Activated CD4-positive, alpha-beta T cell treated with anti-CD3 and anti-CD28 coated beads, Interleukin-2, amount 50 U/mL, for 4 hours (primary cell): ENCODE results near the gene MICALL1.

Source experiments
- DNase-seq, 2 experiments: peaks; one replicate each; pipeline ENCODE4 v3.0.0-alpha.2; 2020

Gene MICALL1, protein sequence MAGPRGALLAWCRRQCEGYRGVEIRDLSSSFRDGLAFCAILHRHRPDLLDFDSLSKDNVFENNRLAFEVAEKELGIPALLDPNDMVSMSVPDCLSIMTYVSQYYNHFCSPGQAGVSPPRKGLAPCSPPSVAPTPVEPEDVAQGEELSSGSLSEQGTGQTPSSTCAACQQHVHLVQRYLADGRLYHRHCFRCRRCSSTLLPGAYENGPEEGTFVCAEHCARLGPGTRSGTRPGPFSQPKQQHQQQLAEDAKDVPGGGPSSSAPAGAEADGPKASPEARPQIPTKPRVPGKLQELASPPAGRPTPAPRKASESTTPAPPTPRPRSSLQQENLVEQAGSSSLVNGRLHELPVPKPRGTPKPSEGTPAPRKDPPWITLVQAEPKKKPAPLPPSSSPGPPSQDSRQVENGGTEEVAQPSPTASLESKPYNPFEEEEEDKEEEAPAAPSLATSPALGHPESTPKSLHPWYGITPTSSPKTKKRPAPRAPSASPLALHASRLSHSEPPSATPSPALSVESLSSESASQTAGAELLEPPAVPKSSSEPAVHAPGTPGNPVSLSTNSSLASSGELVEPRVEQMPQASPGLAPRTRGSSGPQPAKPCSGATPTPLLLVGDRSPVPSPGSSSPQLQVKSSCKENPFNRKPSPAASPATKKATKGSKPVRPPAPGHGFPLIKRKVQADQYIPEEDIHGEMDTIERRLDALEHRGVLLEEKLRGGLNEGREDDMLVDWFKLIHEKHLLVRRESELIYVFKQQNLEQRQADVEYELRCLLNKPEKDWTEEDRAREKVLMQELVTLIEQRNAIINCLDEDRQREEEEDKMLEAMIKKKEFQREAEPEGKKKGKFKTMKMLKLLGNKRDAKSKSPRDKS

GRCh38 chr22:37905534-37906363 is at the start of gene MICALL1:
TSS of gene MICALL1 (plus strand) at chr22:37906297. CDS start at chr22:37906423, 126 bp downstream.
- DNase-seq, result peak; percentile 35 to 39

DNA sequence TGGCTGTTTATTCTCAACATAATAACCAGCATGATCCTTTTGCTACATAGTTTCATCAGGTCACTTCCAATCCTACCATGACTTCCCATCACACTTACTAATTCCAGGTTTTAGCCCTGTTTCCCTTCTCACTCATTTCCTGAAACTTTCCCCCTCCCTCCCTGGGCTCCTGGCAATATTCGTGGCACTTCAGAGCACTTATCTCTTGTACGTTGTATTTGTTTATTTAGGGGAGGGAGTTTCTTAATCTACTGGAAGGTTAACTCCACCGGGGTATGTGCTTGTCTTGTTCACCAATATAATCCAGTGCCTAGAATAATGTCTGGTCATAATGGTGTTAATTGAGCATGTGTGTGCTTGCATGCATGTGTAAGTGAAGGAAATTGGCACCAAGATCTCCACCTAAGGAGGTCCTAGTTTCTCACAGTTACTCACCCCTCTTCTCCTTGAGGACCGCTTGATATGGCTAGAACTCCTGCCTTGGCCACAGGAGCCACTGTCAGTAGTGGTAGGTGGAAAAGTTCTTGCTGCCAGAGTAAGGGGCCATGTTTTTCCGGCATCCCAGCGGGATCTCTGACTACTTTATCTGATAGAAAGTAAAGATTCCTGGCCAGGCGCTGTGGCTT is 45.2 kb upstream of the MICALL1 start:
- DNase-seq, result no peak

- no peak for DNase-seq
Observed at GRCh38 chr22:37862570-37863325, 43.3 kb upstream of the MICALL1 start.

DNA sequence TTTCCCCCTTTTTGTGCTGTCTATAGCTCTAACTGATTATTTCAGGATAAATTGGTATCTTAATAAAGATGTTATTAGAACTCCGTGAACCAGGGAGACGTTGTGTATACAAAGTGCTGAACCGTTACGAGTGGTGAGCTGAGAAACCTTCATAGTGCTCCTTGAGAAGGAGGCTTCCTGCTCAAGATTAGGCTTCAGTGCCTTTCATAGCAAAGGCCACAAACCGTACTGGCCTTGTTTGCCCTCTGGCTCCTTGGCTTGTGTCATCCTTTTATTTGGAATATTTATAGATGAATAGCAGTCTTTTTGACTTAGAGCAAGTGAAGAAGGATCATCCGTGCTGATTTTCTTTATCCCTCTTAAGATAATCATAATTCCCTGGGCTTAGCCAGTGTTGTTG is 40.6 kb upstream of the MICALL1 start:
- no peak for DNase-seq

DNA sequence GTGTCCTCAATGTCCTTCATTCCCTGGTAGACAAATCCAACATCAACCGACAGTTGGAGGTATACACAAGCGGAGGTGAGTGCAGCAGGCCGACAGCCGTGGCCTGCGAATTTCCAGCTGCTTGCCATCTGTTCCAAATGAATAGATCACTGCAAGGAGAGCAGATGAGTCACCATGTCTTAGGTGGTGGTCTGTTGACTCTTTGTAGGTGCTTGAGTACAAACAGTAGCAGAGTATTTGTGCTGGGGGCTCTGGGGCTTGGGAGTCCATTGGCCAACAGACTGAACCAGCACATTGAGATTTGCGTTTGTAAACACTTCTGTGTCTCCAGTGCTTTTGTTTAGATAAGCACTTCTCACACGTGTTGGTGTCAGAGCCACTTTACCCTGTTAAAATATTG is 35.8 kb upstream of the MICALL1 start:
- DNase-seq, result no peak

DNA sequence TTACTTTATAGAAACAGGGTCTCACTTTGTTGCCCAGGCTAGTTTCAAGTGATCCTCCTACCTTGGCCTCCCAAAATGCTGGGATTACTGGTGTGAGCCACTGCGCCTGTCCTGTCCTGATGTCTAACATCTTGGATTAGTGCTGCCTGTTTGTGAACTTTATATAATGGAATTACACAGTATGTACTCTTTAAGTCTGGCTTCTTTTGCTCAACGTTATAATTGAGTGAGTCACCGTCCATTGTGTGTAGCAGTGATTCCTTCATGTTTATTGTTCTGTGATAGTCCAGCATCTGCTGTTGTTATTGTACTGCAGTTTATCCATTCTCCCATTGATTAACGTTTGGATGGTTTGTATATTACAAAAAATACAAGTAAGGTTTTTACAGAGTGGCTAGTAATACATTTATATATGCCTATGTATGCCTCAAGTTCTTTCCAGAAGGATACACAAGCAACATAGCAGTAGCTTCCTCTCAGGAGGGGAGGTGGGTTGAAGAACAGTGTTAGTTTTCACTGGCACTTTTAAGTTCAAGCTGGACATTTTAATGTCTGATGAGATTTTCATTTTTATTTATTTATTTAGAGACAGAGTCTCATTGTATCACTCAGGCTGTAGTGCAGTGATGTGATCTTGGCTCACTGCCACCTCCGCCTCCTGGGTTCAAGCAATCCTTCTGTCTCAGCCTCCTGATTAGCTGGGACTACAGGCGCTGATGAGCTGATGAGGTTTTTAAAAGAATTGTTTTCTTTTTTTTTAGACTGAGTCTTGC is 25.2 kb upstream of the MICALL1 start:
- DNase-seq, result no peak

- no peak for DNase-seq
Observed at GRCh38 chr22:37884420-37884819, 21.7 kb upstream of the MICALL1 start.

GRCh38 chr22:37887584-37888378 is 18.3 kb upstream of the MICALL1 start:
- DNase-seq, result no peak

GRCh38 chr22:37891926-37892325 is 14.2 kb upstream of the MICALL1 start:
- DNase-seq, result no peak

GRCh38 chr22:37892566-37893335 is 13.3 kb upstream of the MICALL1 start:
- no peak for DNase-seq

GRCh38 chr22:37893583-37893983 is 12.5 kb upstream of the MICALL1 start:
- DNase-seq, result no peak

DNA sequence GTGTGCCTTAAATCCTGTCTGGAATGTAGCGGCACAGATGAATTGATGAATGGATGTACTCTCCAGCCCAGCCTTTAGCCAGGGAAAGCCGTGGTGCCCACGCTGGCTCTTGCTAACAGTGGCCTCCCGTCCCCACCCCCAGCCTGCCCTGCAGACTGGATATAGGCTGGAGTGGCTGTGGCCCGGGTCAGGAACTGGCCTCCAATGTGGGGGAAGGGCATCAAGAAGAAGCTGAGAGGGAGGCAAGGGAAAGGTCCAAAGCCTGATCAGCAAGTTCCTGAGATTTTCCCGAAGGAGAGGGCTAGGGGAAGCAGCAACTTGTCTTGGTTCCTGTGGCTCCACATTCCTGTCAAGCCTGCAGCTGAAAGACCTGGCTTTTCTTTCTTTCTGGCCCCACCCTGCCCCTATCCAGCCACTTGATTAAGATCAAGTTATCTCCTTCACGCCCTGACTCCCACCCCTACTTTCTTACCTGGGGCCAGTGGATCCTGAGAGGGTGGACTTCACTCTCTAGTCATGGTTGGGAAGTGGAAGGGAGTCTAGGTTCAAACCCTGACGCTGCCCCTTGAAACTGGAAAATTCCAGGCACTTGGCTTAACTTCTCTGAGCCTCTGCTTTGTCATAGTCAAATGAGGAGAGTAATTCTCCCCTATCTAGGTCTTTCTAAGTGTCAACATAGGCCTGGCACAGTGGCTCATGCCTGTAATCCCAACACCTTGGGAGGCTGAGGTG is 11.0 kb upstream of the MICALL1 start:
- no peak for DNase-seq

DNA sequence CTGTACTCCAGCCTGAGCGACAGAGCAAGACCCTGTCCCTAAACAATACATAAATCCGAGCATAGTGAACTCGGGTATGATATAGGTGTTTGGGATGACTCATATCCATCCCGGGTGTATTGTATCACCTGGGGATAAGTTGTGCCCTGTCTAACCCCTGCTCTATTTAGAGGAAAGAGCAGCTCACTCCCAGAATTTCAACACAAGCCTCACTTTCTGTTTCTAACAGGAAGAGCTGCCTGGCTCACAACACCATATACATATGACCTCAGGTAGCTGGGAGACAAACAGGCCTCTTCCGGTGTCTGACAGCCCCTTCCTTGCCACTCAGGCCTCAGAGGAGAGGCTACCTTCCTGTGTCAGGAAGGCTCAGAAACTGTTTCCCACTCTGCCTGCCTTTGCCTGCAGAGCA is 9.9 kb upstream of the MICALL1 start:
- DNase-seq, result no peak

- DNase-seq, result no peak
Observed at GRCh38 chr22:37896939-37897338, 9.2 kb upstream of the MICALL1 start.

DNA sequence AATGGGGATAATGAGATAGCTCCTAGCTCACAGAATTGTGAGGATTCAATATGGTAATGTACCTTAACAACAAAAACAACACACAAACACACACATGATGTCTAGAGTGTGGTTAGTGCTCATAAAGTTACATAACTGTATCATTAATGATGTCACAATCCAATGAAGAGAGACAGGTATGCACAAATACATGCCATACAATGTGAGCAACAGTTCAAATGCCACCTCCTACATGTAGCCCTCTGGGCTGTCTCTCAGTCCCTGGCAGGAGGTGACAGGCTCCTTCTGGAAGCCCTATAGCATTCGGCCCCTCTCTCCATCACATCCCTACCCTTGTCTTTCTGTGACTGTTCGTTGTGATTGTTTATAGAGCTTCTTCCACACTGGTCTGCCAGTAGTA is 8.3 kb upstream of the MICALL1 start:
- no peak for DNase-seq

DNA sequence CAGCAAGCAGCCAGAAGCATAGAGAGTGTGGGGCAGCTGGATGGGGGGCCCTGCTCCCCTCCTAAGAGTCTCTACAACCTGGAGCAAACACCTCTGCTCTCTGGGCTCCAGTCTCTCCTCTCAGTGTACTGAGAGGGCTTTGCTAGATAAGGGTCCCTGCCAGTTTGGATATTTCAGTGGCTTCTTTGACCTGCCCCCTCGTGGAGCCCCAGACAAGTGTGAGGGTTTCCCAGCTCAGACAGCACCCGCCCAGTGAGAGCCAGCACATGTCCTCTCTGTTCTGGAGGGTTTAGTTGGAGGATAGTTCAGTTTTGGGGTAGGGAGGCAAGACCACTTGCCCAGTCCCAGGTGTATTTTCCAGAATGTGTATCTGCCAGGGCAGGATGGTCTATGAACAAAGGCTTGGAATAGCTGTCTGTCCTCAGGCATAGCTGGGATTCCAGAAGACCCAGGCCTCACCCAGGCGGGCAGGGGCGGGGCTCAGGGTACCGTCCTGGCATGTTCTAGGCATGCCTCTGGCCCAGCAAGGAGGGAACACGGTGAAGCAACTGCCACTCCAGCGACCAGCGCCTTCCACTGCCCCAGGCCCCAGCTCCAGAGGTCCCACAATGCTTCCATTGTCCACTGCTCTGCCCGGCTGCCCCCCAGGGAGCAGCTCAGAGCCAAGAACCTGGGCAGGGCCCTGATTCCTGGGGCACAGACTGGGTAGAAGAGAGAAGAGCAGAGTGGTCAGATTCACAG is 7.5 kb upstream of the MICALL1 start:
- no peak for DNase-seq

DNA sequence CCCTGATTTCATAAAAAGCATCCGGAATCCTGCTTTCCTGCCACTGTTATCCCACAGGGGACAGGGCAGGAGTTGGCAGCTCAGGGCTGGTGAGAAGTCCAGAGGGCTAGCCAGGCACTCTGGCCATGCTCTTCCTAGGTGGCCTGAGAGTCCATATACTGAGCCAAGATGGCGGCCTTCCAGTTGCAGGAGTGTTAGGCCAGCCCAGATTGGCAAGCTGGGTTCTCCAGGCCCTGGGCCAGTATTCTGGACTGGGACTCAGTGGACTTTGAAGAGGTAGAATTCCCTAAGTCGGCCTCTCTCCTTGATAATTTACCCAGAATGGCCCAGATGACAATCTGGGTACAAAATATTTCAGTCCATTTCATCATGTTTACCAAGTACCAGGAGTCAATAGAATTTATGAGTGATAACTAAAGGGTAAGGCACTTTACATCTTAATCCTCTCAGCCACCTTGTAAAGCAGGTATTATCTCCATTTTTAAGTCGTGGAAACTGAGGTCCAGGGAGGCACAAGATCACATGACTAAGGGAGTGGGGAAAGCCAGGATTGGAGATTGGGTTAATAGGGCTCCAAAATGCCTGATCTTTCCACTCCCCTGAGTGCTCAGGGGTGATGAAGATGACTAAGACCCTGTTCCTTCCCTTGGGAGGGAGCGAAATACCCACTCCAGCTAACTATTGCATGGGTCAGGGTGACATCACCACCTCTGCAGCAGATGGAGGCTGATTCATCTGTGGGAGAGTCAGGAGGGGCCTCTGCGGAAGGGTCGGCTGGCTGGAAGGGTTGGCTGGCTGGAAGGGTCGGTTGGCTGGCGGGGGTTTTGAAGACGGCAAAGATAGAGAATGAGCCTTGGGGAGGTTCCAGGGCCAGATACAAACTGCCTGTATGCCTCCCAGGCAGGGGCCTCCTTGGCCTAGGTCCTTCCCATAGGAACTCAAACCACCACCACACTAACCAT is 1.2 kb upstream of the MICALL1 start:
- no peak for DNase-seq
